HepG2 (cell line): ENCODE data around the gene MED9. TPM values are rescaled to one million over a fixed set of nuclear protein-coding genes. Genes with fewer than 3 reads are reported as not detected.
A peak's percentile ranks its signal among the peaks of the same experiment; 100 is the strongest.

Experiments
- DPF2 ChIP-seq: sonication (generic); formaldehyde crosslinking; IDR thresholded peaks from 2 replicates; pipeline ENCODE4 v1.4.0; 2020; ENCODE audit warnings: mild to moderate bottlenecking, low read depth, missing genetic modification reagents, borderline replicate concordance
- FIP1L1 ChIP-seq: fragments of 200-400 bp; formaldehyde crosslinking; IDR thresholded peaks from 2 replicates; pipeline ENCODE4 v1.6.1; 2018; ENCODE audit warnings: low read depth, mild to moderate bottlenecking, low read length, moderate library complexity, borderline replicate concordance; ENCODE audit not compliant: insufficient read depth
- HDAC1 ChIP-seq: sonication (generic); formaldehyde crosslinking; IDR thresholded peaks from 2 replicates; pipeline ENCODE4 v1.5.1; 2020; ENCODE audit warnings: mild to moderate bottlenecking, missing genetic modification reagents
- NAIF1 ChIP-seq: sonication (generic); formaldehyde crosslinking; IDR thresholded peaks from 2 replicates; pipeline ENCODE4 v1.5.0; 2020; ENCODE audit warnings: mild to moderate bottlenecking, missing genetic modification reagents, borderline replicate concordance
- NFKBIZ ChIP-seq: IDR thresholded peaks from 2 replicates; pipeline ENCODE4 v1.6.1; 2018; ENCODE audit warnings: missing genetic modification reagents, missing compliant biosample characterization
- ONECUT2 ChIP-seq: sonication (generic); formaldehyde crosslinking; IDR thresholded peaks from 2 replicates; pipeline ENCODE4 v1.4.0; 2020; ENCODE audit warnings: missing genetic modification reagents
- POLR2AphosphoS2 ChIP-seq: IDR thresholded peaks from 2 replicates; pipeline ENCODE4 v1.6.1; 2011; ENCODE audit warnings: low read depth, low read length, improper control_type of control experiment
- TEAD3 ChIP-seq: optimal IDR thresholded peaks from 2 replicates; pipeline ENCODE3; 2016; ENCODE audit warnings: borderline replicate concordance
- TP53 ChIP-seq: sonication (generic); formaldehyde crosslinking; conservative IDR thresholded peaks from 2 replicates; pipeline ENCODE4 v1.4.0; 2020; ENCODE audit warnings: missing genetic modification reagents
- ZIK1 ChIP-seq: sonication (generic); formaldehyde crosslinking; IDR thresholded peaks from 2 replicates; pipeline ENCODE4 v1.5.0; 2020; ENCODE audit warnings: mild to moderate bottlenecking, low read depth, missing genetic modification reagents, borderline replicate concordance
- ZNF331 ChIP-seq: sonication (generic); formaldehyde crosslinking; IDR thresholded peaks from 2 replicates; pipeline ENCODE4 v1.4.0; 2020; ENCODE audit warnings: missing genetic modification reagents
- polyA plus RNA-seq, 8 experiments: library from polyadenylated mRNA; depleted of rRNA in 3 of 8; stranded (reverse) in 7 of 8; unstranded in 1 of 8; fragments of >200 nt; fragmentation: Illumina TruSeq in 4 of 8; extraction: Trizol in 4 of 8; gene quantifications; 2 replicates each; pipeline versions ENCODE4 v1.2.1 to v1.2.3, GENCODE V29; 2011 to 2016; ENCODE audit warnings: low read depth in 4 of 8, missing spikeins in 1 of 8, mixed read lengths in 1 of 8; ENCODE audit not compliant: insufficient read depth in 1 of 8
- total RNA-seq, 5 experiments: library from RNA; depleted of rRNA; stranded (reverse); fragments of >200 nt; fragmentation: Illumina TruSeq; extraction: Trizol; gene quantifications; 2 replicates each; pipeline ENCODE4 v1.2.3, GENCODE V29; 2016; ENCODE audit warnings: low read depth in 1 of 5
- TF ChIP-seq, protein P1 (sequence below): sonication (generic); formaldehyde crosslinking; IDR thresholded peaks from 2 replicates; pipeline ENCODE4 v1.5.0; 2020; ENCODE audit warnings: mild to moderate bottlenecking, missing genetic modification reagents
- TF ChIP-seq, protein P2 (sequence below): sonication (generic); formaldehyde crosslinking; conservative IDR thresholded peaks from 2 replicates; pipeline ENCODE4 v1.4.0; 2020; ENCODE audit warnings: mild to moderate bottlenecking, missing genetic modification reagents, moderate library complexity
- TF ChIP-seq, protein P3 (sequence below): sonication (generic); formaldehyde crosslinking; IDR thresholded peaks from 2 replicates; pipeline ENCODE4 v1.4.0; 2020; ENCODE audit warnings: mild to moderate bottlenecking, missing genetic modification reagents
- TF ChIP-seq, protein P4 (sequence below): sonication (generic); formaldehyde crosslinking; IDR thresholded peaks from 2 replicates; pipeline ENCODE4 v1.5.1; 2020; ENCODE audit warnings: missing genetic modification reagents, mild to moderate bottlenecking, borderline replicate concordance
- TF ChIP-seq, protein P5 (sequence below): sonication (generic); formaldehyde crosslinking; IDR thresholded peaks from 2 replicates; pipeline ENCODE4 v1.9.0; 2021; ENCODE audit warnings: missing genetic modification reagents, mild to moderate bottlenecking, borderline replicate concordance

Gene MED9
- total and polyA plus RNA-seq, 2 of the 13 experiments (the other 11 are each of a cell fraction or from before 2014, with no cell fraction given) = 11.9 to 15.1 TPM

DNA sequence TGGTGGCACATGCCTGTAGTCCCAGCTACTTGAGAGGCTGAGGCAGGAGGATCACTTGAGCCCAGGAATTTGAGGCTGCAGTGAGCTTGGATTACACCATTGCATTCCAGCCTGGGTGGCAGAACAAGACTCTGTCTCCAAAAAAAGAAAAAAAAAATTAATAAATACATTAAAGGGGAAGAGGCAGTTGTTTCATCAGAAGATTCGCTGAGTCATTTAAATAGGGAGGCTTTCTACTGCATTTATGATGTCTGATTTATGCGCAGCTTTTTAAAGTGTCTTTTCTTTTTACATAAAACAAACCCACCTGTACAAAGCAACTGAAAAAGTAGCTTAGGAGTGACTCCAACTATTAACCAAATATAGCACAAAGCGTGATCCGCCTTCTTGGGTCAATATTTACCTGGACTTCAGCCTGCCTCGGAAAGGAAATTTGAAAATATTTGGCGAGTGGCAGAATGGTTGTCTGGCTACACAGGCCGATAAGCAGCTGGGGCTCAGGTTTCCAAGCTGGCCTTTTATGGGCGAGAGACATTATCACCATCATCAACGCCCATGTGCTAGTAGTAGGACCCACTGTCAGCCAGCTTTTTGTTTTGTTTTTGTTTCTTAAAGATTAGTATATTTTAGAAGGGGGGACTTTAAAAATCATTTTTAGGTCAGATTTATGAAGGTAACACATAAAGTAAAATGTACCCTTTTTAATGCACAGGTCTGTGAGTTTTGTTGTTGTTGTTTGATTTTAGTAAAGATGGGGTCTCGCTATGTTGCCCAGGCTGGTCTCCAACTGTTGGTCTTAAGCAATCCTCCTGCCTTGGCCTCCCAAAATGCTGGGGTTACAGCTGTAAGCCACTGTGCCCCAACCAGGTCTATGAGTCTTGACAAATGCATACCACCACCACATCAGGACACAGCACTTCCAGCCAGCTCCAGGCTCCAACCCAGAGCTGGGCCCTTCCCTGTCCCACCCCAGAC is 61.9 kb downstream of the MED9 start (continued):
- no peak for TF ChIP-seq TP53 (CRISPR knock-in tag)
- TF ChIP-seq, protein P1, sequence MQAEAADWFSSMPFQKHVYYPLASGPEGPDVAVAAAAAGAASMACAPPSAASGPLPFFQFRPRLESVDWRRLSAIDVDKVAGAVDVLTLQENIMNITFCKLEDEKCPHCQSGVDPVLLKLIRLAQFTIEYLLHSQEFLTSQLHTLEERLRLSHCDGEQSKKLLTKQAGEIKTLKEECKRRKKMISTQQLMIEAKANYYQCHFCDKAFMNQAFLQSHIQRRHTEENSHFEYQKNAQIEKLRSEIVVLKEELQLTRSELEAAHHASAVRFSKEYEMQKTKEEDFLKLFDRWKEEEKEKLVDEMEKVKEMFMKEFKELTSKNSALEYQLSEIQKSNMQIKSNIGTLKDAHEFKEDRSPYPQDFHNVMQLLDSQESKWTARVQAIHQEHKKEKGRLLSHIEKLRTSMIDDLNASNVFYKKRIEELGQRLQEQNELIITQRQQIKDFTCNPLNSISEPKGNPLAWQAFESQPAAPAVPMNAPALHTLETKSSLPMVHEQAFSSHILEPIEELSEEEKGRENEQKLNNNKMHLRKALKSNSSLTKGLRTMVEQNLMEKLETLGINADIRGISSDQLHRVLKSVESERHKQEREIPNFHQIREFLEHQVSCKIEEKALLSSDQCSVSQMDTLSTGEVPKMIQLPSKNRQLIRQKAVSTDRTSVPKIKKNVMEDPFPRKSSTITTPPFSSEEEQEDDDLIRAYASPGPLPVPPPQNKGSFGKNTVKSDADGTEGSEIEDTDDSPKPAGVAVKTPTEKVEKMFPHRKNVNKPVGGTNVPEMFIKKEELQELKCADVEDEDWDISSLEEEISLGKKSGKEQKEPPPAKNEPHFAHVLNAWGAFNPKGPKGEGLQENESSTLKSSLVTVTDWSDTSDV = no peak
- TF ChIP-seq POLR2AphosphoS2 = no peak
- TF ChIP-seq, protein P2, sequence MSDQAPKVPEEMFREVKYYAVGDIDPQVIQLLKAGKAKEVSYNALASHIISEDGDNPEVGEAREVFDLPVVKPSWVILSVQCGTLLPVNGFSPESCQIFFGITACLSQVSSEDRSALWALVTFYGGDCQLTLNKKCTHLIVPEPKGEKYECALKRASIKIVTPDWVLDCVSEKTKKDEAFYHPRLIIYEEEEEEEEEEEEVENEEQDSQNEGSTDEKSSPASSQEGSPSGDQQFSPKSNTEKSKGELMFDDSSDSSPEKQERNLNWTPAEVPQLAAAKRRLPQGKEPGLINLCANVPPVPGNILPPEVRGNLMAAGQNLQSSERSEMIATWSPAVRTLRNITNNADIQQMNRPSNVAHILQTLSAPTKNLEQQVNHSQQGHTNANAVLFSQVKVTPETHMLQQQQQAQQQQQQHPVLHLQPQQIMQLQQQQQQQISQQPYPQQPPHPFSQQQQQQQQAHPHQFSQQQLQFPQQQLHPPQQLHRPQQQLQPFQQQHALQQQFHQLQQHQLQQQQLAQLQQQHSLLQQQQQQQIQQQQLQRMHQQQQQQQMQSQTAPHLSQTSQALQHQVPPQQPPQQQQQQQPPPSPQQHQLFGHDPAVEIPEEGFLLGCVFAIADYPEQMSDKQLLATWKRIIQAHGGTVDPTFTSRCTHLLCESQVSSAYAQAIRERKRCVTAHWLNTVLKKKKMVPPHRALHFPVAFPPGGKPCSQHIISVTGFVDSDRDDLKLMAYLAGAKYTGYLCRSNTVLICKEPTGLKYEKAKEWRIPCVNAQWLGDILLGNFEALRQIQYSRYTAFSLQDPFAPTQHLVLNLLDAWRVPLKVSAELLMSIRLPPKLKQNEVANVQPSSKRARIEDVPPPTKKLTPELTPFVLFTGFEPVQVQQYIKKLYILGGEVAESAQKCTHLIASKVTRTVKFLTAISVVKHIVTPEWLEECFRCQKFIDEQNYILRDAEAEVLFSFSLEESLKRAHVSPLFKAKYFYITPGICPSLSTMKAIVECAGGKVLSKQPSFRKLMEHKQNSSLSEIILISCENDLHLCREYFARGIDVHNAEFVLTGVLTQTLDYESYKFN (CRISPR knock-in tag) = peak; percentile 97
- peak; percentile 52; the same call in 1 of the 2 replicates for TF ChIP-seq NAIF1 (CRISPR knock-in tag)
- TF ChIP-seq NFKBIZ (CRISPR knock-in tag) = peak; percentile 63; the same call in 1 of the 2 replicates
- TF ChIP-seq, protein P3, sequence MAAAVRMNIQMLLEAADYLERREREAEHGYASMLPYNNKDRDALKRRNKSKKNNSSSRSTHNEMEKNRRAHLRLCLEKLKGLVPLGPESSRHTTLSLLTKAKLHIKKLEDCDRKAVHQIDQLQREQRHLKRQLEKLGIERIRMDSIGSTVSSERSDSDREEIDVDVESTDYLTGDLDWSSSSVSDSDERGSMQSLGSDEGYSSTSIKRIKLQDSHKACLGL (CRISPR knock-in tag) = no peak
- peak; percentile 82 for TF ChIP-seq DPF2 (CRISPR knock-in tag)
- TF ChIP-seq, protein P4, sequence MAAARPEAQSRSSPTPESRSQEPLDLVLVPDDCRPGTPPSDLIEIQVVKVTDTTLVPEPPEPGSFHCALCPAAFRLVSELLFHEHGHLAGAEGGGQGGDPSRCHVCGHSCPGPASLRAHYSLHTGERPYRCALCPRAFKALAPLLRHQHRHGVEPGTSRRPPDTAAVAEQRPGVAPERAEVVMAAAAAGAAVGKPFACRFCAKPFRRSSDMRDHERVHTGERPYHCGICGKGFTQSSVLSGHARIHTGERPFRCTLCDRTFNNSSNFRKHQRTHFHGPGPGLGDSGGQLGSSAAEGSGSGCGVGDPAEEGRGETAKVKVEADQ (CRISPR knock-in tag) = no peak
- peak; percentile 64 for TF ChIP-seq TEAD3 (CRISPR knock-in tag)
- TF ChIP-seq ONECUT2 (CRISPR knock-in tag) = no peak
- TF ChIP-seq, protein P5, sequence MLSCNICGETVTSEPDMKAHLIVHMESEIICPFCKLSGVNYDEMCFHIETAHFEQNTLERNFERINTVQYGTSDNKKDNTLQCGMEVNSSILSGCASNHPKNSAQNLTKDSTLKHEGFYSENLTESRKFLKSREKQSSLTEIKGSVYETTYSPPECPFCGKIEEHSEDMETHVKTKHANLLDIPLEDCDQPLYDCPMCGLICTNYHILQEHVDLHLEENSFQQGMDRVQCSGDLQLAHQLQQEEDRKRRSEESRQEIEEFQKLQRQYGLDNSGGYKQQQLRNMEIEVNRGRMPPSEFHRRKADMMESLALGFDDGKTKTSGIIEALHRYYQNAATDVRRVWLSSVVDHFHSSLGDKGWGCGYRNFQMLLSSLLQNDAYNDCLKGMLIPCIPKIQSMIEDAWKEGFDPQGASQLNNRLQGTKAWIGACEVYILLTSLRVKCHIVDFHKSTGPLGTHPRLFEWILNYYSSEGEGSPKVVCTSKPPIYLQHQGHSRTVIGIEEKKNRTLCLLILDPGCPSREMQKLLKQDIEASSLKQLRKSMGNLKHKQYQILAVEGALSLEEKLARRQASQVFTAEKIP (CRISPR knock-in tag) = no peak
- peak; percentile 86 for TF ChIP-seq ZNF331 (CRISPR knock-in tag)
- peak; percentile 64 for TF ChIP-seq HDAC1 (CRISPR knock-in tag)
- no peak for TF ChIP-seq FIP1L1
- TF ChIP-seq ZIK1 (CRISPR knock-in tag) = no peak
